ENCODE results near the gene GRID2IP. TPM values are rescaled to one million over a fixed set of nuclear protein-coding genes. Genes with fewer than 3 reads are reported as not detected.

Gene GRID2IP
- total and polyA plus RNA-seq, 7 donors, result 0.23 to 0.39 TPM; not detected in 5

DNA sequence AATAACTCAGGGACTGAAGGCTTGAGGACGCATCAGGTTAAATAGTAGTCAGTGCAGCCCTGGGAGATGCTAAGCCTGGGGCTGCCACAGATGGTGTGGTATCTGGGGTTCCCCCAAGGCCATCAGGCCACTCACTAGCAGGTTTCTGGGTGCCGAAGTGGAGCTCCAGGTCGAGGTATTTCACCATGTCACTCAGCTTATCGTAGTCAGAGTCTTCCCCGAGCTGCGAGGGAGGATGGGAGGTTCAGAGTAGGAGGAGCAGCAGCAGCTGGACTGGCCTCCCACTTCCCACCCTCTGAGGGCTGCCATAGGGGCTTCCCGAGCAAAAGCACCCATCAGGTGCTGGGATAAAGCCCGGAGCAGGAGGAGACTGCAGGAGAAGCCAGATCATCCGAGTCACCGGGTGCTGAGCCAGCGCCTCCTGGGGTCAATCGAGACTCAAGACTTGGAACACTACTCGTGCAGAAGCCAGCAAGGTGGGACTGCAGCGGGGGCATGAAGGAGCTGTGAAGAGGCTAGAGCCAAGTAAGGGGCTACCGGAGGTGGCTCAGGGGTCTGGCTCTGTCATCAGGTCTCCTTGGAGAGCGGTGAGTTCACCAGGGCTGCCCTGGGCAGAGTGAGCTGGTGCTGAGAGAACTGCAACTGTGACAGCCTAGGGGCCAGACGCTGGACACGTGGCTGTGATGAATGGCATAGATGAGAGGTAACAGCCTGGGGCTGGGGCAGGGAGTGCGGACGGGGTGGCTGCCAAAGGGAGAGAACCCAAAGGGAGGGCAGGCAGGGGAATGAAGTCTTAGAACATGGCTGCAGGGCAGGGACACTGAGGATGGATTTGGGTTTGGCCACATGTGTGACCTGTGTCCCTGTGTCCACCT lies 45.3 kb downstream of the GRID2IP start:
- Histone ChIP-seq H3K4me1 (peaks cover 0 to 19% (median 17%) of the 10 kb centered on the region in 4 donors), H3K36me3 (no peaks in the 10 kb centered on the region), H3K27ac (no peak overlapping the region), H3K27me3 (peaks cover 0 to 22% (median 19%) of the 10 kb centered on the region in 3 donors), H3K4me3 (no peak overlapping the region), H3K9me3 (no peaks in the 10 kb centered on the region)
- 83 to 86% methylated on average over 20 of the region's 20 CpGs for WGBS, 2 donors
- no peak for DNase-seq
- intact Hi-C loops (cut with DNase I), result no loop called here
- no peak for TF ChIP-seq POLR2A (IDR thresholded peaks at IDR 0.05)
- TF ChIP-seq, protein P1, sequence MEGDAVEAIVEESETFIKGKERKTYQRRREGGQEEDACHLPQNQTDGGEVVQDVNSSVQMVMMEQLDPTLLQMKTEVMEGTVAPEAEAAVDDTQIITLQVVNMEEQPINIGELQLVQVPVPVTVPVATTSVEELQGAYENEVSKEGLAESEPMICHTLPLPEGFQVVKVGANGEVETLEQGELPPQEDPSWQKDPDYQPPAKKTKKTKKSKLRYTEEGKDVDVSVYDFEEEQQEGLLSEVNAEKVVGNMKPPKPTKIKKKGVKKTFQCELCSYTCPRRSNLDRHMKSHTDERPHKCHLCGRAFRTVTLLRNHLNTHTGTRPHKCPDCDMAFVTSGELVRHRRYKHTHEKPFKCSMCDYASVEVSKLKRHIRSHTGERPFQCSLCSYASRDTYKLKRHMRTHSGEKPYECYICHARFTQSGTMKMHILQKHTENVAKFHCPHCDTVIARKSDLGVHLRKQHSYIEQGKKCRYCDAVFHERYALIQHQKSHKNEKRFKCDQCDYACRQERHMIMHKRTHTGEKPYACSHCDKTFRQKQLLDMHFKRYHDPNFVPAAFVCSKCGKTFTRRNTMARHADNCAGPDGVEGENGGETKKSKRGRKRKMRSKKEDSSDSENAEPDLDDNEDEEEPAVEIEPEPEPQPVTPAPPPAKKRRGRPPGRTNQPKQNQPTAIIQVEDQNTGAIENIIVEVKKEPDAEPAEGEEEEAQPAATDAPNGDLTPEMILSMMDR (IDR thresholded peaks at IDR 0.05), result no peak
- TF ChIP-seq EP300 (IDR thresholded peaks at IDR 0.05), result no peak
- no peak for TF ChIP-seq POLR2AphosphoS5 (IDR thresholded peaks at IDR 0.05)

DNA sequence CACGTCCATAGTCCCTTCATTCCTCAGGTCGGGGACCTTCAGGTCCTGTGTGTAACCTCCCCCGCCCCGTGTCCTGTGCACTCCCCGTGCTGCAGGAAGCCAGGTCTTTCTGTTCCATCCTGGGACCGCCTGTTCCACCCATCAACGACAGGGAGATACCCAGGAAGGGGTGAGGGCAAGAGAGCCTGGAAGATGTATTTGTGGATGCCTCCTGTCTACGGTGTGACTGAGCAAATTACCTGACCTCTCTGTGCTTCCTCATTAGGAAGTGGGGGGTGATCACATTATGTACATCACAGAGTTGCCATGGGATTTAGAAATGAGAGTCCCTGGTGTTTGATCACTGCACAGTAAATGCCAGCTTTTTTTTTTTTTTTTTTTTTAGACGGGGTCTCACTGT lies 46.3 kb downstream of the GRID2IP start:
- peaks cover 0 to 22% (median 19%) of the 10 kb centered on the region in 3 donors for H3K27me3 ChIP-seq
- H3K36me3 ChIP-seq, result no peaks in the 10 kb centered on the region
- 20 to 35% methylated on average over 9 of the region's 9 CpGs for WGBS, 2 donors
- no peak for DNase-seq
- H3K9me3 ChIP-seq, result no peaks in the 10 kb centered on the region
- no peak overlapping the region for H3K27ac ChIP-seq
- intact Hi-C loops (cut with DNase I), result no loop called here
- H3K4me3 ChIP-seq, result peak overlapping the region in 3 of 4 donors; percentile 58 to 79 (median 67)
- TF ChIP-seq POLR2A (IDR thresholded peaks at IDR 0.05) (no peak), POLR2AphosphoS5 (IDR thresholded peaks at IDR 0.05) (no peak), EP300 (IDR thresholded peaks at IDR 0.05) (no peak)
- TF ChIP-seq, protein P1 (IDR thresholded peaks at IDR 0.05), result no peak
- H3K4me1 ChIP-seq, result peaks cover 0 to 19% (median 17%) of the 10 kb centered on the region in 4 donors

DNA sequence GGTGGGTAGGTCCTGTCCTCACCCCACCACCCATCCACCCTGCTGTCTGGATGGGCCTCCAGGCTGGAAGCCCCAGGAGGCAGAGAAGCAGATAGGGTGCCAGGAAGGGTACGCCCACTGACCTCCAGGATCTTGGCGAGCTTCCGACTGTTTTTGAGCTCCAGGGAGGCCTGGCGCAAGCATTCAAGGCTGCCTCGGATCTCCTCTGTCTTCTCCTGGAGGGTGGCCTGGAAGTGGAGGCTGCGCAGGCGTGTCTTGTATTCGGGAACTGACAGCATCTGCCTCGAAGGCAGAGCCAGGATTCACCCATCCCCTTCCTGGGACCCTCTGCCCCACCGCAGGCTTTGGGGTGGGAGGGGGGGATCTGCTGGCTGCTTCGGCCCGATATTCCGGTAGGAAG lies 48.4 kb downstream of the GRID2IP start:
- no peak for DNase-seq
- WGBS, 2 donors, result 20 to 53% methylated on average over 13 of the region's 13 CpGs
- Histone ChIP-seq H3K27ac (no peak overlapping the region), H3K9me3 (no peaks in the 10 kb centered on the region), H3K36me3 (no peaks in the 10 kb centered on the region), H3K27me3 (peaks cover 0 to 22% (median 19%) of the 10 kb centered on the region in 3 donors), H3K4me3 (peak overlapping the region; percentile 46 to 79 (median 62)), H3K4me1 (peaks cover 0 to 19% (median 17%) of the 10 kb centered on the region in 4 donors)
- intact Hi-C loops (cut with DNase I), result no loop called here
- TF ChIP-seq POLR2AphosphoS5 (IDR thresholded peaks at IDR 0.05), result no peak

DNA sequence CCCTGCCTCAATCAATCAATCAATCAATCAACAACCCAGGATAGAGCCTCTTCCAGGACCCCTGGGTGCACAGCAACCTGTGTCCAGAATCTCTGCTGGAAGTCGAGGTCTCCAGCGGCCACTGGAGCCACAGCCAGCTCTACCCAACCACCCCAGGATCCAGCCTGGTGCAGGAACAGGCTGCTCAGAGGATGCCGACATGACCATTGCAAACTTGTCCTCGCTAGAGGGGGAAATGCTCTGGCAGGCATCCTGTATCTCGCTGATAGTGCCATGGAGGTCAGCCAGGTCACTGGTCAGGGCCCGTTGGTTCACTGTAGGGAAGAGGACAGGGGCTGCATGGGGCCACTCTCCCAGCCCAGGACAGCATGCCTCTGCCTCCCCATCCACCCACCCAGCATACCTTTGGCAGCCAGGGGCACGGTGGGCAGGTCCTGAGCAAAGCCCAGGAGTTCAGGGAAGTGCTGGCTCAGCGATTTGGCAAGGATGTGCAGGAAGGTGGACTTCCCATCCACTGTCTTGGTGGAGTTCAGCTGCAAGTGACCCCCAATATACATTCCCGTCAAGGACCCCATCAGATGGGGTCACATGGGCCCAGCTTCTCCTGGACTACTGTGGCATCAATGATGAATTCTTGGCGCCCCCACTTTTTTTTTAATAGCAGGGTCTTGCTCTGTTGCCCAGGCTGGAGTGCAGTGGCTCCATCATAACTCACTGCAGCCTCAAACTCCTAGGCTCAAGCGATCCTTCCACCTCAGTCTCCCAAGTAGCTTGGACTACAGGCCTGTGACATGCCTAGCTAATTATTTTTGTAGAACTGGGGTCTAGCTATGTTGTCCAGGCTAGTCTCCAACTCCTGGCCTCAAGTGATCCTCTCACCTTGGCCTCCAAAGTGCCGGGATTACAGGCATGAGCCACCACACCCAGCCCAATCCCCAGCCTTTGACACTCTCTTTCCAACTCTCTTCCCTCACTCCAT lies 49.4 kb downstream of the GRID2IP start:
- Histone ChIP-seq H3K9me3 (no peaks in the 10 kb centered on the region), H3K27me3 (peaks cover 0 to 22% (median 19%) of the 10 kb centered on the region in 3 donors), H3K27ac (no peak overlapping the region), H3K4me3 (no peak overlapping the region), H3K36me3 (no peaks in the 10 kb centered on the region), H3K4me1 (peaks cover 0 to 19% (median 17%) of the 10 kb centered on the region in 4 donors)
- TF ChIP-seq POLR2A (IDR thresholded peaks at IDR 0.05) (no peak), EP300 (IDR thresholded peaks at IDR 0.05) (no peak), POLR2AphosphoS5 (IDR thresholded peaks at IDR 0.05) (no peak)
- TF ChIP-seq, protein P1 (IDR thresholded peaks at IDR 0.05), result no peak
- no peak for DNase-seq
- WGBS, 2 donors, result 93 to 94% methylated on average over 12 of the region's 12 CpGs
- intact Hi-C loops (cut with DNase I), result no loop called here

All from sigmoid colon (tissue), 7 donors.